Esophagus mucosa (tissue), 1 donor: Measurements from ENCODE around the gene ZNF319. TPM values are rescaled to one million over a fixed set of nuclear protein-coding genes. Genes with fewer than 3 reads are reported as not detected.
A peak's percentile ranks its signal among the peaks of the same experiment; 100 is the strongest.

Experiments
- ATAC-seq: fragments of 200-7000 bp; cut with Tn5 transposase; one replicate; pipeline ENCODE4 v1.9.1; 2020
- total RNA-seq: library from RNA; stranded (reverse); gene quantifications from one replicate; pipeline ENCODE4 v1.2.4, GENCODE V29; 2023
- donor health status: DM: yes; HTN: yes; CAD: no.

The ZNF319 gene
- total RNA-seq, 1 donor from 2014 or later = 5.1 TPM

DNA sequence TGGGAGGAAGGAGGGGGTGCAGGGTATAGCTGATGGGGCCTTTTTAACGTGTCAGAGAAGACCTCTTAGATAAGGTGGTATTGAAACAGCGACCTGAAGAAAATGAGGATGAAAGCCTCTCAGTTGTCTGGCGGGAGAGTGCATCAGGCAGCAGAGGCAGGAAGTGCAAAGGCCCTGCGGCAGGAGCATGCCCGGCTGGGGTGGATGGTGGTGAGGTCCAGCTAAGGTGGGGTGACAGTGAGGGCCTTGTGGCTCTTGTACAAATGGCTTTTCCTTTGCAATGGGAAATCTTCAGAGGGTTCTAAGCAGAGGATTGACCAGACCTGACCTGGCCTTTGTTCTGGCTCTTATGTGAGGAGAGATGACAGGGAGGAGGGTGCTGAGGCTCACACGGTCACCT, 36.5 kb upstream of the ZNF319 start:
- no peak for ATAC-seq

DNA sequence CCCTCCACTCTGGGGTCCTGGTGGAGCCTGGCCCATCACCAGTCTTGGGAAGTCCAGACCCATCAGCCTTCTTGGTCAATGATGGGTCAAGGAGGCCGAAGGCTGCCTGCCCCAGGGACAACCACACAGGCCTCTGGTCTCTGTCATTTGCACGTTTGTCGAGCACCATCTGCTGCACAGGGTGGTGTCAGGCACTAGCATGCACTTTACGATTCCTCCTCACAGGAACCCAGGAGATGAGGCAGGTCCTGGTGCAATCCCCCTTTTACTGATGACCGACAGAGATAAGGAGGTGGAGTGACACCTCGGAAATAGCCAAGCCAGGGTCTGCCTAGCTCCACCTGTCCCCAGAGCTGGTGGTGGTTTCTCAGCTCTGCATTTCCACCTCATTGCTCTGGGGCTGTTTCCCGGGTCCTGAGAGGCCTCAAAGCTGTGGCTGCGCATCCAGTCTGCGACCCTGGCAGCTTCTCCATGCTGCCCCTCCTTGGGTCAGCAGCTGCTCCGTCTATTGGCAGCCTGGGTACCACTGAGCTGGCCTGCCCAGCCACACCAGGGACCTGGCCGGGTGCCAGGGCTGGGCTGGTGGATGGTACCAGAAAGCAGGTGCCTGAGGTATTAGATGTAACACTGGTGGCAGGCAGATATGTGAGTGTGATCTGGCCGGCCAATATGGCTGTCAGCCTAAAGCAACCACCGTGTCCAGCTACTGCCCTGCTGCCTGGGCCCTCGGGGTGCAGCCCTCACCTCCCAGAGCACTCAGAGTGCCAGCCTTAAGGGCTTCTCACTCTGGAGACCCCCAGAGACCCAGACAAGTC, 35.1 kb upstream of the ZNF319 start:
- no peak for ATAC-seq

DNA sequence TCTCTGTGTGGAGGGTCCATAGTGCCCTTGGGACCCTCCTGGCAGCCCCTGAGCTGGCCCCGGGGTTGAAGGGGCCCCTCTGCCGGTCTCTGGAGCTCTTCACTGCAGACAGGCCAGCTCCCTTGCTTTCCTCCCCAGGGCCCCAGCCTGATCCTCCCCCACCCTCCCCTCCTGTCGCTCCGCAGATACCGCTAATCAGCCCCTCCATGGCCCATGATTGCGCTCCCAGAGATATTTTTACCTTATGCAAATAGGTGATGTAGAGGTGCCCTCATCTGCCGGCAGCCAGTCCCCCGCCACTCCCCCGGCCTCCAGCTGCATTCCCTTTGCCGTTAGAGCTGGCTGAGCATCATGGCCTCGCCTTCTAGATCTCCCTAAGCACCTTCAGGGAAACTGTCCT, 34.3 kb upstream of the ZNF319 start:
- no peak for ATAC-seq

DNA sequence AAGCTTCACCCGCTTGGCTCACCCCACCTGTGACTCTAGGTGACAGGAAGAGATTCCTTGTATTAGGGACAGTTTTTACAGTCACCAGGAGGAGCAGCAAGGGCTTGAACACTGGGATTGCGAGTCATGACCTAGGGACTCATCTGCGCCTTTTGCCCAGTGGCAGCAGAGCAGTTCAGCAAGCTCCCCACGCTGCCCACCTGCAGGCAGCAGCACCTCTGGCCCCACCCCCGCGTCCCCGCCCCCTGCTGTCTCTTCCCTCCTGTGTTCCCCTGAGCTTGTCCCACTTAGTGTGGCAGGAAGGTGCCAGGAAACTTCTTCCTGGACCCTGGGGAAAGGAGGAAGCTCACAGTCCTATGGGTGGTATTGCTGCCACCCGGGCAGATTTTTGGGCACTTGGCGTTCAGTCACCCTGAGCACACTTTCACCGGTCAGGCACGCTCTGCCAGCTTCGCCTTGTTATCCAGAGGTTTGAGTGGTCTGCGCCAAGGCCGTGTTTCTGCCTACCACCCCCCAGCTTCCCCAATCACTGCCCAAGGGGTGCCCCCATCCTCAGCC, 33.7 kb upstream of the ZNF319 start:
- ATAC-seq = no peak

DNA sequence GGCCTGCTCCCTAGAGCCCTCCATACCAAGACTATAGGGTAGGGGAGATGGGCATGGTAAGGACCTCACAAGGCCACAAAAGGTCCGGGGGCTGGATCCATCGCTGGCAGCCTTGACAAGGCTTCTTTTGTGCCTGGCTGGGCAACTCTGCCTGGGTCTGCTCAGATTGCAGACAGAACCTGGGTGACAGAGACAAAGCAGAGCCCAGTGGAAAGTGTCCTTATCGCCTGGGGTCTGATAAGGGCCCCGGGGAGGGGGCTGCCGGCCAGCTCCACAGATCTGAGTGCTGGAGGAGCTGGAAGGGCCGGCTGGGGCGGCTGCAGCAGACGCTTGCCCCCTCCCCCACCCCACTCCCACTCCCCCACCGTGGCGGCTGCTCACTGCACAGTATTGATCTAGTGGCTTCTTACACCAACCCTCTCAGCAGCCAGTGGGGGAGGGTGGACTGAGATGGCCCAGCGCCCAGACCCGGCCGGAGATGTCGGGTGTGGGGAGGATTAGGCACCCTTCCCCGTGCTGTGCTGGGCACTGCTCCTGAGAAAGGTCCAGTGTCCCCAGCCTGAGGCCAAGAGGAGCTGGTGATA, 32.3 kb upstream of the ZNF319 start:
- no peak for ATAC-seq

DNA sequence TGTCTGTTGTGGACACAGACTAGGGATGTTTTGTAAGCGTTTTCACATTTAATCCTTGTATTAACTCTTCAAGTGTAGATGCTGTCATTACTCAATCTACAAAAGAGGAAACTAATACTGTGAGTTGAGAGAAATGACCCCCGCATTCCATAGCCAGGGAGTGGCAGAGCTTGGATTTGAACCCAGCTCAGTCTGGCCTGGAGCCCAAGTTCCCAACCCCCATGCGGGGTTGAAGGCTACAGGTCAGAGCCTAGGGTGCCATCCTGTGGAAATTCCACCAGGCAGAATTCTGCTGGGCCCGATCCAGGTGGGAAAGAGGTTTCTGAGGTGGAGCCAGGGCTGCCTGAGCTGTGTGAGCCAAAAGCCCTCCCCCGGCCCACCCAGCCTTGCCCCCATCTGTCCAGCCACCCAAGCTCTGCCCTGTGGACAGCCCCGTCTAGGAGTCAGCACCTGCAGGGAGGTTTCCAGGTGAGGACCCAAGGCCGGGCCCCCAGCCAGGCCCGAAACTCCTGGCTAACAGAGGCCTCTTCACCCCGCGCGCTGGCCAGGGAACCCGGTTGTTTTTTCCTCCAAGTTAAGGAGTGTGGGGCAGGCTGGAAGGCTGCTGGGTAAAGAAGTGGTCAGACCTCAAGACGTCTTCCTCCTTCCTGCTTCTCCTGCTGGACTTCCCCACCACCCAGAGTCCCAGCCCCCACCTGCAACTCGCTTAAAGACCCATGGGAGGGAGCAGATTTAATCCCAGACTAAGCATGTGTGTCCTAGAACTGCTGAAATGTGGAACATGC, 30.7 kb upstream of the ZNF319 start:
- no peak for ATAC-seq

DNA sequence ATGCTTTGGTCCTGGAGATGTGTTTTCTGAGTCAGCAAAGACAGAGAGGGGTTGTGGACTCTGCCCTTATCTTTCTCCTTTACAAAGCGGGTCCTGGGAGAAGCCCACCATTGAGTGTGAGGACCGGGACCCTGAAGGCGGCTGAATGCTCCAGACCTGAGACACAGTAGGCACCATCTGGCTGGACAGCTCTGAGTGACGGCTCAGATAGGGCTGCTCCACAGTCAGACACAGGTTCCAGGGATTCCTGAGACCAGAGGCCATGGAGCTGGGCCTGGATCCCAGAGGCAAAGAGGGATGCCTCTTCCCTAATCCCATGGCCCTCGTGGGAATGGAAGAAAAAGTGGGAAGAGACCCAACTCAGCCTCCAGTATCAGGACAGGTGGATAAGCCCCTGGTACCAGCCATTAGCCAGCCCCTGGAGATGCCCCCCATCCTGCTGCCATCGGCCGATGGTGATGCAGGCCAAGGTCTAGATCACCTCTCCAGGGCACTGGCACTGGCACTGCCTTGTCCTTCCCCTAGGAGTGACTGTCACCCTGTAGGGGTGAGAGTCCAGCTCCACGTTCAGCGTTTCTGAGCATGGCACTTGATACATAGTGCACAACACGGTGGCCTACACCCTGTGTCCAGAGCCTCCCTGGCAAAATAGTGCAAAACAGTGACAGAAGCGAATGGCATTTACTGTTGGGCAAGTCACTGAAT, 29.8 kb upstream of the ZNF319 start:
- ATAC-seq = no peak

DNA sequence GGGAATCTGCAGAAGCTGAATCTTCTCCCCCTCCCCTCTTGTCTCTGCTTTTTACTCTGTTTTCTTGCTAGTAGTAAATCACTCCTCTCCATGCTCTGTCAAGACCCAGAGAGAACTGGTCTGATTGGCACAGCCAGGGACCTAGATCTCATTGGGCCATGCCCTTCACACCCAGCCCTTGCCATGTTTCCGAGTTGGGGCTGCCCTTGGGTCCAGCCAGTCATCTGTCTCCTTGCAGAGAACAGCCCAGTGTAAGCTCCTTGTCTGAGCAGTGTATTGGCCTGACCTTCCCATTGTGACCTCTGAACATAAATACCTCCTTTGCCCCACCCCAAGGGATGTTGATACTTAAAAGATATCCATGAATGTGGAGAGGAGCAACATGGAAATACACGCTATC, 28.9 kb upstream of the ZNF319 start:
- ATAC-seq = no peak

DNA sequence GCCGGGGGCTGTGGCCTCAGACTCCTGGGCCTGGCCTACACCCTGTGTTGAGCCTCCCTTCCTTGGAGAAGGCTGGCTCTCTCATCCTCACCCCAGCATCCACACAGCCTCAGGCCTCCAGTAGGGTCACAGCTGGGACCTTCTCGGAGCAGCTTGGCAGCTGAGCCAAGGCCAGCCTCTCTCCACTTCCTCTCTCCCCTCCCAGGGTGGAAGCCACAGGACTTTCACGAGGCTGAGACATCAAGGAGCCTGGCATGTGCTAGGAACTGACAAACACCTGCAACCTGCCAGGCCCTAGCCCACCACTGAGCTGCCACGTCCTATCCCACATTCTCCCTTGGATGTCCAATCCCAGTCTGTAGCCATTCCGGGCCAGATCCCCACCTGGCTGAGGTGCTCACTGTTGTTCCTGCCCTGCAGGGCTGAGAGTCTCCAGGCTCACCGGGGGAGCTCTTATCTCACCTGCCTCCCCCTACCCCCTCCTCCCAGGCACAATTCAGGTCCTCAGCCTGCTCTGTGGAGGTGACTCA, 28.1 kb upstream of the ZNF319 start:
- no peak for ATAC-seq

DNA sequence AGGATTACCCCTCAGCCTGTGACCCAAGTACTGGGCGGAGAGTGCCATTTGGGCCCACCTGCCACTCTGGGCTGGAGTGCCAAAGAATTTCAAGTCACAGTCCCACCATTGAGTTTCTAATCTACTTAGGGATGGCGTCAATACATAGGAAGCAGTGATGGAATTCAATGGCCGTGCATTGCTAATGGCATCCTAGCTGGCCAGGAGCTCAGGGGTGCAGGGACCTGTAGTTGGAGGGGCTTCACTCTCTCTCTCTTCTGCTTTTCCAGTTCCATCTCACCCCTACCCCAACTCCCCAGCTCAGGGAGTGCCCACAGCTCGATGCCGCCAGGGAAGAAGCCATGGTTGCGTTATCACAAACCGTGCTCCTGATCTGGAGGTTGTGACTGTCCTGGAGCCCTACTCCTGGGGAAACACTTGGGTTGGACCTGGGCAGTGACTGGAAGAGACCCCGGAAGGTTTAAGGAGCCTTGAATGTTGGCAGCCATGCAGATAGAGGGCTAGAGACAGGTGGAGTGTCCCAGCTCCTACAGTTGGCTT, 27.5 kb upstream of the ZNF319 start:
- ATAC-seq = no peak

DNA sequence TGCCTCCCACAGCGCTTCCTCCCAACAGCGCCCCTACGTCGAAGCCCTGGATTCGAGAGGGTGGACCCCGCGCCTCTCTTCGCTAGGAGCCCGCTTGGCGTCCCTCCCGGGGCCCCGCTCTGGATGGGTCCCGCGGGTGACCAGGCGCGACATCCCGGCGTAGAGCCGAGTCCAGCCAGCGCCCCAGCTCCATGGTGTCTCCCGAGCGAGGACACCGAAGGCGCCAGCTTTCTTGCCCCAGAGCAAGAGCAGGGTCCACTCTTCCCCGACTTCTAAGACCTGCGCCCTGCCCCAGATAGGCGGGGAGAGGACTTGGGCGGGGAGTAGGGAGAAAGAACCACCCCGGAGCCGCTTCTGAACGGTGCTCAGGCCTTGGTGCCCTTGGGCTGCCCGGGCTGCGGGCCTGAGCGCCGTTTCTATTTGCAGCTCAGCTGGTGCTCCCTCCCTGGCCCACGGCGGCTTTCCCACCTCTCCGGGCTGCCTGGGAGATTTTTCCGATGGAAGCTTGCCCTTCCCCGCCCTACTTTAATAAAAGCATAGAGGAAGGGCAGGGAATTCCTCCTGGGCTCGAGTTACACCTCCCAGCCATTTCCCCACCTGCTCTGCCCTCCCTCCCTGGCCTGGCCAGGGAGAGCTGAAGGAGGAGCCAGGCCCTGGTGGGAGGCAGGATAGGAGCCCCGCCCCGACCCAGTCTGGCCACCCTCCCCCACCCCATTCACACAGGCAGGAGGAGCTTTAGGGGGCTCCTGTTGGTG, 26.9 kb upstream of the ZNF319 start:
- peak; percentile 29 for ATAC-seq

DNA sequence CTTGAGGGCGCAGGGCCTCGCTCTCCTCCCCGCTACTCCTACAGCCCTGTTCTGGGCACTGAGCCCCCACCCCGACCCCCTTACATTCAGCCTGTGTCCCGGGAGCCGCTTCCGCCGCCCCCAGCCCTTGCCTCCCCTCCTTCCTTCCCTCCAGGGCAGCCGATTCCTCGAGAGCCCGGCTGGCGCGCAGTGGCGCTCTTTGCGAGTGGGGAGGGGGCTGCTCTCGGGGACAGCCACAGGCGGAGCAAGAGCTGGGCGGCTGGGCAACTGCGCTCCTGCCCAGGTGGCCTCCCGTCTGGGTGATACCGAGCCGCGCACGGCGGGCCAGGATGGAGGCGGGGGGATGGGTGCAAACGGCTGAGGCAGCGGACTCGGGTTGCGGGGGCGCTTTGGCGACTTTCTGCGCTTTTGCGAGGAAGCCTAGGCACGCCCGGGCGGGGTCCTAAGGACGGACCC, 26.3 kb upstream of the ZNF319 start:
- ATAC-seq = no peak

DNA sequence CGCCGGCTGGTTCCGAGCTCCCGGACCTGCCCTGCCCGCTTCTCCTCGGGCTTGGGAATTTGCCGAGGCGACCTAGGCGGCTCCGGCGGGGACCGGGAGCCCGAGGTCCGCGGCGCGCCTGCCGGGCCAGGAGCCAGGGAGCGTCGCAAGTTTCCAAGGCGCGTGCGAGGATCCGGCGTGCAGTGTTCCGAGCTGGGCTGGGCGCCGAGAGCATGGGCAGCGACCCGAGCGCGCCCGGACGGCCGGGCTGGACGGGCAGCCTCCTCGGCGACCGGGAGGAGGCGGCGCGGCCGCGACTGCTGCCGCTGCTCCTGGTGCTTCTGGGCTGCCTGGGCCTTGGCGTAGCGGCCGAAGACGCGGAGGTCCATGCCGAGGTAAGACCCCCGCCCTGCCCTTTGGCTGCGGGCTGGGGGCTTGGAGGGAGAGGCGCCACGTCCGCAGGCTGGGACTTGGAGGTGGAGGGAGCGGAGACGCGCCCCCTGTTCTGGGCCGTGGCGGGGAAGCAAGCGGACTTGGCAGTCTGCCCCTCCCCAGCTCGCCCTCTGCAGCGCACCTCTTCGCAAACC, 25.8 kb upstream of the ZNF319 start:
- ATAC-seq = peak; percentile 18

DNA sequence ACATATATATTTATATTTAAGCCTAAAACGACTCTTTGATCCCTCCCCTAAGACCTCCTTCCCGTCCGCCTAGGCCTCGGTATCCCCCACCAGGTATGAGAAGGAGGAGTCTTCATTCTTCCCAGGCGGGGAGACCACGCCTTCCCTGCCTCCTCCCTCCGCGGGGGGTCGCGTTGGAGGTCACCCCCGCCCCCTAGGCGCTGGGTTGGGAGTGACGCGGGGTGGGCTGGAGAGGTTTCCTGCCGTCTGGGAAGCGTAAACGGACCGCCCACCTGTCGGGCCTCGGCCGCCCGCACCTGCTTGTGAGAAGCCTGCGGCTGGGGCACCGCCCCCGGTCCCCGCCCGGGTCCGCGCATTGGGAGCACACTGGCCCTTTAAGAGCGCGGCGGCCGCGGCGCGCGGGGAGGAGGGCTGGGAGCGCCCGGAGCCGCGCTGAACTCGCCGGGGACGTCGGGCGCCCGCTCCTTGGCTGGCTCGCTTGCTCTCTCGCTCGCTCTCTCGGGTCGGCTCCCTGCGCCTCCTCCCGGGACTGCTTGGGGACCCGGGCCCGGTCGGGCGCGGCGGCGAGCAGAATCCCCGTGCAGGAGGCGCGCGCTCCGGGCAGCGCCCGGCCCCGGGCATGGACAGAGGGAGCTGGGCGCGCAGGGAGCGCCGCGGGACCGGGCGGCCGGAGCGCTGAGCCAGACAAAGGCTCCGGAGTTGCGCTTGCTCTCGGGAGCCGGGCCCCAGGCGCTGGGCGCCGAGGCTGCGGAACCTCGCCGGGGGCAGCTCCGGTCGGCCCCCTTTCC, 25.1 kb upstream of the ZNF319 start, which contains the start of gene MMP15:
MMP15 (plus strand) TSS at position 404 of the 788 bp plus-strand sequence. CDS start 597 bp downstream, outside the sequence.
- peak; percentile 77 for ATAC-seq

DNA sequence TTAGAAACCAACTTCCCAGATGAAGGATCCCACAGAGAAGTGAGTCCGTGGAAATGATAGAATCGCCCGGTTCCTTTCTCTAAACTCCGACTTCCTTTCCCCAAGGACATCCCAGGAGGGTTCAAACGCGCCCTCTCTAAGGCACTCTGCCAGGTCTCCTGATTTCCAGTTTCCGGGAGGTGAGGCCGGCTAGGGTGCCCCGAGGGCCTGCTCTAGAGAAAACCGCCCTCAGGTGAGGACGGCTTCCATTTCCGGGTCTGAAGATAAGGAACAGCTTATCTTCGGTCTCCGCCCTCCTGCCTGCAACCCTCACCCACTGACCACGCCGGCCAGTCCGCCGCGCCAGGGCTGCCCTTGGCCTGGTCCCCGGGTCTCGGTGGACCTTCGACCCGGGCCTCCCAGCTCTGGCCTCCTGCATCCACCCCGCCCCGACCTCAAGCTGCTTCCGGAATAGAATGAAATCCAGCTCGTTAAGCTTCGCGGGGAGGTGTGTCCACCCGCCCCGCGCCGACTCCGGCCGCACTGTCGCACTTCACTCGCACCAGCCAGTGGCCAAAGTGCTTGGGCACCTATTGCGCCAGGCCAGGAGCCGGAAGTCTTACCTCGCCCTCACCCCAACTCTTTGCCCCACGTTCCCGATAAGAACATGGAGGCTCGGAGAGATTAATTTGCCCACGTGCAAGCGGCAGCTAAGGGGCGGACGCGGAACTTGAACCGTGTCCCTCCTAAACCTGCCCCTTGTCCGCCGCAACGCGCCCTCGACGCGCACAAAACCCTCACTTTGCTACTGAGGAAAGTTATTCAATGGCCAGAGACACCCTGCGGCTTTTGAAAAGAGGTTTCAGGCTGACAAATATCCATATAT, 24.2 kb upstream of the ZNF319 start:
- peak; percentile 2 for ATAC-seq

DNA sequence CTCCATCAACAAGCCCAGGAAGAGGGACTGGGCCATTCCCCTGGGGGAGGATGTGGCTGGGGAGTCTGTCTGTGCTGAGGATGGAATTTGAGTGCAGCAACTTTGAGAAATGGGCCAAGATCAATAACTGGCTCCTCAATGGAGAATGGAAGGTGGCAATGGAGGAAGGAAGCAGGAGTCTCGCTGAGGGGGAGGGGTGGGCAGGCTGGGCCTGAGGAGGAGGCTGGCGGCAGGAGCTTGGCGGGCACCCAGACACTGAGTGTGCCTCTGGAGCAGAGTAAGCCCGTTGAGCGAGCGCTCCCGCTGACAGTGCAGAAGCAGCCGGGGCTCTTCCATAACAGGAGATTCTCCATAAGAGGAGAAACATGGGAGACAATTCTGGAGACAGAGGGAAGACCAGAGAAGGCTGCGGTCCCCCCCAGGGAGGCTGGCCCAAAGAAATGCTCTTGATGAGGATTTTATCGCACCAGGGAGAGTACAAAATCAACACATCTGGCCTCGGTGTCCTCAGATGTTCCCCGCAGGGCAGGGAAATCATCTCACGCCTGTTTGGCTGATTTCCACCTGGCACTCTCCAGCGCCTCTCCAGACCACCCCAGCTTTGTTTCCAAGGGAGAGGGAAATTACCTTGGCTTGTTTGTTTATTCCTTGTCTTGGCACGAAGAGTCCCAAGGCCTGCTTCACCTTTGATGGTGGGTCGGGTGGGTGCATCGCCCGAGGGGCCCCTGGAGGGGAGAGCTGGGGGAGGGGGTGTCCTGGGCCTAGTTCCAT, 22.3 kb upstream of the ZNF319 start:
- ATAC-seq = peak; percentile 28

DNA sequence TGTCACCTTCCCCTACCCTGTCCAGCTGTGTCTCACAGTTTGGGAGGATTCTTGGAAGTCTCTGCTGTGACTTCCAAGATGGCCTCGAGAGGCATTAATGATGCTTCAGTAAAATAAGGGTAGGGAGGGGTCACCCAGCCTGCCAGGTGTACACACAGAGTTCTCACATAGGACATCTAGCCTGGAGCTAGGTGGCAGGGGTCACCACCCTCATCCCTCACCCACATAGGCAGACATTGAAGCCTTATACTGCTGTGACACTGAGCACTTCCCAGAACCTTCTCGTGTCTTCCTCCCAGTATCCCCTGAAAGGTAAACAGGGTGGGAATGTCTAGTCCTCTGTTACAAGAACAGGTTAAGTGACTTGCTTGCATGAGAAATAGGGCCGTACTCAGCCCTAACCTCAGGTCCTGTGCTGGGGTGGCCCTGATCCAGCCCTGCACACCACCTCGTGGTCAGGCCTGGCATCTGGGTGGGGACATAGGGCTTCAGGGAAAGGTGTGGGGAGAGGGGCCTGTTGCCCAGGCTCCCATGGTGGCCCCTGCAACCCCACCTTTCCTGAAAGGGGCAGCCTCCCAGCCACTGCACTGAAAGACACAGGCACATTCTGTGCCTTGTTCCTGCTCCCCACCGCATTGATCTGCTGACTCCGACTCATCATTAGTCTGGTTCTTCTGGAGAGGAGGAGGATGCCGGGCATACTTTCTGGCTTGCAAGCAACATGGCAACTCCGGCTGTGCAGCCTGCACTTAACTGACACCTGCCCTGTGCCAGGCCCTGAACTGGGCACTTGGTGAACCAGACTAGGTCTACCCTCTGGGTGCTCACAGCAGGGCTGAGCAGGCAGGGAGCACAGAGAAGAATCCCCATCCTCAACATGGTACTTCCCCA, 21.4 kb upstream of the ZNF319 start:
- ATAC-seq = peak; percentile 10
